GM19397 (cell line): ENCODE measurements around the gene RAVER2.

Source experiments
- ATAC-seq: cut with Tn5 transposase; IDR thresholded peaks from one replicate; pipeline ENCODE4 v1.9.1; 2021; ENCODE audit warnings: mild to moderate bottlenecking, moderate library complexity; ENCODE audit not compliant: unreplicated experiment

The RAVER2 gene

DNA sequence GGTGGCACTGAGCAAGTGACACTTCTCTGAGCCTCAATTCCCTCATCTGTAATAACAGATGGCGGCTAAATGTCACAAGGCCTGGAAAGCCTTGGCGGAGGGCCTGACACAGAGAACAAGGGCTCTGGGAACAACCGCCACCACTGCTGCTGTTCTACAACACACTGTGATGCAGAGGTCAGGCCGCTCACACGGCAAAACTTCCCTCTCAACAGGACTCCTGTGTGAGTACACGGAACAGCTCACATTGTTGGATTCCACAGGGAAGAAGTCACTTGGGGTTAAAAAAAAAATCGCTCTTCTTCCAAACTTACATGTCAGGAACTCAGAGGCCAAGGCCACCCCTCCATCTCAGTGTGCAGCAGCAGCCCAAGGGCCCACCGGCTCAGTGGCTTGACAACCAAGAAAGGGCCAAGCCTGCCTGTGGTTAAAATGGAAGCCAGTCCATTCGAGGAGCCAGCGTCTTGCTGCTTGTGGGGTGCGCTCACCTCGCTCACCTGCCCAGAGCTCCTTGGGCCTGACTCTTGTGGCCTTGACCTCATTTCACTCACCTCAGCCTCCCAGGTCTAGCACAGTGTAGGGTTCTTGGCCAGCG is 101.1 kb downstream of the RAVER2 start:
- no peak for ATAC-seq

DNA sequence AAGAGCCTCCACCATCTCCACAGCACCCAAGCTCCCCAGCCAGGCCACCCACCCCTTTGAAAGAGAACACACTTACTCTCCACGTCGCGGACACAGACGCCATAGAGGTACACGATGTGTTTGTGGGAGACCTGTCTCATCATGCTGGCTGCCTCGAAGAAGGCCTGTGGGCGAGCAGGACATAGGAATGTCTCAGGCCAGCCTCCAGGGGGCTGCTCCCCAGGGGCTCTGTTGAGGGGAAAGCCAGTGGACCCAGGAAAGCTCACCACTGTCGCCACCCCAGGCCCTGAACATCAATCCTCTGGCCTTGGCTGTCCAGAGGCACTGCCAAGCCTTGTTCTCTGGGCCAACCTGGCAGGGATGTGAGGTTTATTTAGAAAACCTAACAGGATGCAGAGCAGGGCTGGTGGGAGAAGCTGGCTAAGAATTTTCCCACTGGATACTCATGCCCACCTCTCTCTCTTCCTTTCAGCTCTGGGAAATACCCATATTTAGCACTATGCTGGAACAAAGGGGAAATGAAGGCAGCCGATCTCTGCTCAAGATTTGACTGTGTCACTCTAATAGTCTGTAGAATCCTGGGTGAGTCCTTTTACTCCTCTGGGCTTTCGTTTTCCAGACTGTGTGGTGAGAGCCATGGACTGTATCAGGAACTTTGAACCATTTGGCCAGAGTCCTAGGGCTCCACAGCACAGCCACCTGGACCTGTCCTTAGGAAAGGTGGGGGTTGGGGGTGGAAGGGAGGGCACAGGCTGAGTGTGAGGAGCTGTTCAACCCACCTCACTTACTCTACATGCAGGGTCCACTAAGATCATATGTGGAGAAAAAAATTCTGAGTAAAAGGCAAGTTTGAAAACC is 101.9 kb downstream of the RAVER2 start:
- ATAC-seq: no peak

DNA sequence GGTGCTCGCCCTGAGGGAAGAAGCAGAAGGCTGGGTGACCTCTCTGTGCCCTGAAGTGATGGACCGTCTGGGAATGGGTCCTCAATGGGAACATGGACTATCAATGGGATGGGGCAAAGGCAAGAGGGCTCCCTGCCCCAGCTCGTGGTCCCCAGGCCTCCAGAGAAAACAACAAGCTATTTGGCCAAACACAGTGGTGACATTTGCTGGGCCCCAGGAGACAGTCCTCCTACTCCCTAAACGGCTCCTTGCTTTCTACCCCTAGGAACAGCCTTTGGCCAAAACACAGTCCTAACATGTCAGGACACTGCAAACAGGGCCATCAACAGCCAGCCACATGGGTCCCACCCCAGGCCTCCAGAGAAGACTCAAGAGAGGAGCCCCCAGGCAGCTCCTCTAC is 102.8 kb downstream of the RAVER2 start:
- ATAC-seq: no peak

DNA sequence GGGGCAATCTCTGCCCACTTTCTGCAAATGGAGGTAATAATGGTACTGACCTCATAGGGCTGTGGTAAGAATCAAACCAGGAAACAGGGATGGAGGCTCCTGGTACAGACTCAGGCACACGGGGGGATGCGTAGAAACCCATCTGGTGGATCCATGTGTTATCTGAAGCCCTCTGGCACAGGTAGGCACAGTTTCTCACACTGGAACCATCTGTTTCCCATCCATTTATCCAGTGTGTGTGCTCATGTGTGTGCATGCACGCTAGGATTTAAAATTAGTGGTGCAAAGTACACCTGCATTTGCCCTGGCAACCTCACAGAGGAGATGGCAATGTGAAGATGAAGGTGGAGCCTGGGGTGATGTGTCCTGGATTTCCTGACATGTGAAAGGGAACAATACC is 103.3 kb downstream of the RAVER2 start:
- no peak for ATAC-seq

DNA sequence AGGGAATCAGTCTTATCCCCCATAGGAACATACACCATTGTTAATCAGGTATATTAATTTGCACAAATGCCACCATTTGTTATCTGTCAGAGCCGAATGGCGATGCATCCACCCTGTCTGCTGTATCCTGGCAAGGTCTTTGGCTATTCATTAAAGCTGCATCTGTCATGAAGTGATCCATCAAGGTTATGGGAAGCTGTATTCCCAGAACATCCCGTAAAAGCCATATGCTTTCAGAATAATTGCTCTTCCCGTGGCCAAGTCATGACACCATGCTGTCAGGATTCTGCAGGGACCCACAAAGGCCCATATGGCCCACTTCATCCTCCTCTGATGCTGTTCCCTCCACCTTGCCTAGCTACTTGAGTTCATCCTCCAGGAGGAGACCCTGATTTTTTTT is 103.9 kb downstream of the RAVER2 start:
- no peak for ATAC-seq

DNA sequence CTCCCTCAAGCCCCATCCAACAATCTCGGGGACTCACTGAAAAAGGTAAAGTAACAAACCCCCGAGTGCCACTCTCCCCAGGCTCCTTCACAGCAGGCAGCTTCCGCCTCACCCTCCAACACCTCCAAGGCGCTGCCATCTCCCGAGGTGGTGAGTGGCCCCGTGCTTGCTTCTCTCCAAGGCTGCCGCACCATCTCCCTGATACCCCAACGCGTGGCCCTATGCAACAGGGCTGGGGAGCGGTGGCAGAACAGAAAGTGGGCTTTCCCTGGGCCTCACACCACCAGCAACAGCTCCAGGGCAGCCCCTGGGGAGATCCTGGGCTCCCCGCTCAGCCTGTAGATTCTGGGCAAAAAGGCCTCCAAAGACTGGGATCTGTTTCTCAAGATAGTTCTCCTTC is 105.1 kb downstream of the RAVER2 start:
- no peak for ATAC-seq

DNA sequence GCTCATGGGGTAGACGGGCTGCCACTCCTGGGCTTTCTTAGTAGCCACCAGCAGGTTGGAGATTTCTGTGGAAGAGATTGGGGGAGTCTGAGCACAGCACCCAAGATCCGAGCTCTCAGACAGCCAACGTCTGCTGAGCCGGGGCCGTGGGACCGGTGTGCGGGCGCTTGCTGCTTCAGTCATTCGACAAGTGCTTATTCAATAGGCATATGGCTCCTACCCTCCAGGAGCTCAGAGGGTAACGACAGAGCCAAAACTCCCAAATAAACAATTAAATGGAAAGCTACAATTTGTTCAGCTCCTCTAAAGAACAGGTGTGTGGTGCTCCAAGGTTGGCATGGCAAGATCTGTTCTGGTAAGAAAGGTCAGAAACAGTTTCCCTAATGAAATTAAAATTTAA is 106.0 kb downstream of the RAVER2 start:
- ATAC-seq: no peak

DNA sequence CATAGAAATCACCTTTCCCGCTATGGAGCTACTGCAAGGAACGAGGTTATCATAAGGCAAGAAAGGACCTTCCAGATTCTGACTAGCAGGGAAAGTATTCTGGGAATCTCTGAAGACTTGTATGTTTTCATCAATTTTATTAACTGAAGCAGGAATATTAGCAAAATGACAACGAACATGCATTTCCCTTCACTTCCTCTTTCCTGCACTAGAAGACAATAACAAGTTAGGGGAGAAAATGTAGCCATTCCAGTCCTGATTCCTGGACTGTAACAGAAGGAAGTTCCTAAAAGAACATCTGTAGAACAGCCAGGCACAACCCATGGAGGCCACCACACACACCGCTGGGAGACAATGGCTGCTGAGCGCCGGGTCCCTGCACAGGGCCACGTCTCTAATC is 106.8 kb downstream of the RAVER2 start:
- ATAC-seq: no peak

DNA sequence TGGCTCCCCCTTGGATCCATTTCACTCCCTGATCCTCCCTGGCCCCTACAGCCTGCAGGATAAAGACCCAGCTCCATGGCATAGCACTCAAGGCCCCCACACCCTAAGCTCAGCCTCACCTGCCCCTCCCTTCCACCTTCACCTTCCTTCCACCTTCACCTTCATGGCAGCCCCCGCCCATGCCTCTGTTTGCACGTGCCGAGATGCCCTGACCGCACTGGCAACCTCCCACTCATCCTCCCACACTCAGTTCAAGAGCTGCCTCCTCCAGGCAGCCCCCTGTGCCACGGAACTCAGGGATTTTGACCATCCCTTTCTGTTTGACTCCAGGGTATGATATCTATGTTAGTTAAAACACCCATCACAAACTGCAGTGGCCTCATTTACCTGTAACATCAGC is 109.8 kb downstream of the RAVER2 start:
- ATAC-seq: no peak

DNA sequence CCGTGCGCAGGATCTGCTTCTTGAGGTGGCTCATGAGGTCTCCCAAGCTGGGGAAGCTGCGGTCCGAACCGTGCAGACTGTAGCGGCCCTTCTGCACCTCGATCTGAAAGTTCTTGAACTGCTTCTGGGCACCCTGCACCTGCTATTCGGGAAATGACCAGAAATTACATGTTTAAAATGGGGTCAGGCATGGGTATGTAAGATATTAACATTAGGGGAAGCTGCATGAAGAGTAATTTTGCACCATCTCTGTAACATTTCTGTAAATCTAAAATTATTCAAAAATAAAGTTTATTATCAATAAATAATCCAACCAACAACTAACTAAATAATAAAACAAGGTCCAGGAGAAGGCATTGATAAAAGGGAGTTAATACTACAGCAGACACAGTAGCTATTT is 110.7 kb downstream of the RAVER2 start:
- ATAC-seq: no peak

DNA sequence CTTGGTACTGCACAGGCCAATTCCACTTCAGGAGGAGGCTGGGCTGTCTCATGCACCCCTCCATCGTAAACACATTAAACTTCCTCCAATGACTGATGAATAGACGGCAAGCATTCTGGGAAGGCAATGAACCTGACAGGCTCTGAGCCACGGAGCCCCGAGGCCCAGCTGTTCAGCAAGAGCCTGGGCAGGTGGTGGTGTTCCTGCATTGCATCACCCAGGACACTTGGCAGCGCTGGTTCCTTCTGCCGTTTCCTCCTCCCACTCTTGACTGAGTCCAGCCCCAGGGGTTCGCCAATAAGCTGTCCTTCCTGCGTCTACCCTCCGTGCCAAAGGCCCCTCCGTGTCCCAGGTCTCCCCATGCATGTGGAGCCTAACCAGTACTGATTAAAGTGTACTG is 111.7 kb downstream of the RAVER2 start:
- no peak for ATAC-seq

DNA sequence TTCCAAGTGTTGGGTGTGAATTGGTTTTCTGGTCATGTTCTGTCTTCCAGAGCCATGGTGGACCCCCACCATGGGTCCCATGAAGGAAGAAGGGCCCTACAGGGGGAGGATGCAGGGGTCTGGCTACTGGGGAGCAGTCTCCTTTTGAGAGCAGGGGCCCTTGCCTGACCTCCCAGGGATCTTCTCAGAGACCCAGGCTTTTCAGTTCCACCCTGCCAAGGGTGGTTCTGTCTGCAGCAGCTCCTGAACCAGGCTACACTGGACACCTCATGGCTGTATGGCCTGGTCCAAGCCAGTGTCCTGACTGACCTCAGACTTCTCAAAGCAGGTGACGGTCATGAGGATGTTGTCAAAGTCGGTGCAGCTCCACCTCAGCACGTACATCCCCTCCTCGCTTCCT is 112.5 kb downstream of the RAVER2 start:
- no peak for ATAC-seq

DNA sequence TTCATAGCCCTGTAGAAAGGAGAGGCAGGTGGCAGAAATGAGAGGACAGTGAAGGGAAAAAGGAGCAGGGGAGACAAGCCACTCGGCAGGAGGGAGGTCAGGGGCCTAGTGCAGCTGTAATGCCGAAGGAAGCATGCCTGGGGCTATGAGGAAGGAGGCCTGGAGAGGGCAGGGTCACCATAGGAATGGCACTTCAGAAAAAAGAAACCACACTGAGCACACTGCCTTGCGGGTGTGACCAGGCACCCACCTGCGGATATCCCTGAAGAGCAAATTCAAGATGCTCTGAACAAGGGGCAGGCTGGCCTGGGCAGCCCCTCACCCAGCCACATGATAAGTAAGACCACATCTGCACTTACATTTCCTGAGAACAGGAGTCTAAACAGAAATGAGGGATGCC is 116.7 kb downstream of the RAVER2 start:
- ATAC-seq: no peak

DNA sequence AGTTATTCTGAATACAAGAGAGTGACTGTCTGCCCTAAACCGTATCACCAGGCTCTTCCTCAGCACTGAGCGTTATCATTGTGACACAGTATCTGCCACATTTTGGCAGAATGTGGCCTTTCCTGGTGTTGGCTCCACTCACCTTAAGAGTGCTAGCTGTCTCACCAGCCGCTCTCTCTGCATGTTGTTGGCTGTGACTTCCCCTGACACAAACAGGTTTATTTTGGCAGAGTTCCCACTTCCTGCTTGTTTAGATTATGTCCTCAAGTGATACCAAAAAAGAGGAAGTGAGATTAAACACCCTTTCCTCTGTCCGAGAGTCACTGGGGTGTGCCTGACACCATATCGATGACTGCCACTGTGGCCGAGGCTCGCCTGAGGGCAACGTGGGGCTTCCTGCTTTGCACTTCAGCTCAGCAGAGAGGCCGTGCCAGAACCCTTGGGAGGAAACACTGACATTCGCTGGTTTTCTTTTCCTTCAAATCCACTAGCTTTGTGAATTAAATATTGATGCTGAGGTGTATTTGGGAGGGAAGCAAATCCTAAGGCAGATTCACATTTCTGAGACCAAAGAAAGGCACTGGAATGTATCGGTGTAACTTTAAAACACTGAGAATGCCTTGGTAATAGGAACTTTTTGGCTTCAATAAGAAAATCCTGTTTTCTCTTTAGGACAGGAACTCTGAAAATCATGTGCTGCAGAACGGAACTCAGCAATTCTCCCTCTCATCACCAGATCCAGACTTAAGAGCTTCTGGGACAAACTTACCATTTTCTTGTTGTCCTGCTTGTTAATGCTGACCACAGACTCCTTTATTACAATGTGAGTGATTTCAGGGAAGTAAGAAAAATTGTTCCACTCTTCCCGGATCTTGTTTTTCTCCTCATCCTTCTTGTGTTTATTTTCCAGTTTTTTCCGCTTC is 119.4 kb downstream of the RAVER2 start:
- peak; percentile 99 for ATAC-seq

DNA sequence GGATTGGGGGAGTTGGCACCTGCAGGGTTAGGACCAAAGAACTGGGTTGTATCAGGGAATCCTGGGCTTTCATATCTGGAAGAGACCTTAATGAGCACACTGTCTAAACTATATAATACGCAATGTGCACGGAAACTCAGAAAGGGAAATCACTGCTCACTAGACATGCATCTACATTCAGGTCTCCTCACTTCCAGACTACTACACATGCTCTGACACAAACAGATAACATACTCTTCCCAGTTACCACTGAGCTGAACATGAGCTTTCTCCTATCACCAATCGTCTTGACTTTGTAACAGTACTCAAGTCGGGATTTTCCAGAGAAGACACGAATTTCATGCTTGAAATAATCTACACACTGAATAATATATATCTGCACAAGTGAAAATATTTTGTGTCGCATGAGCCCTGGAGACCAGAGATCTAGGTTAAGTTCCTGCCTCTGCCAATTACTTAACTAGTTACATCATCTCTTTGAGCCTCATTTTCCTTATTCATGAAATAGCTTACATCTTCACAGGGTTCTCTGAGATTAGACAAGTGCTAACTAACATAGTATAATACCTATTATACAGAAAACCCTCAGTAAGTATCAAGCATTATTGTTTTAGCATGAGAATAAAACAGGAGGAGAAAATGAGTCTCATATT is 120.4 kb downstream of the RAVER2 start:
- ATAC-seq: no peak

DNA sequence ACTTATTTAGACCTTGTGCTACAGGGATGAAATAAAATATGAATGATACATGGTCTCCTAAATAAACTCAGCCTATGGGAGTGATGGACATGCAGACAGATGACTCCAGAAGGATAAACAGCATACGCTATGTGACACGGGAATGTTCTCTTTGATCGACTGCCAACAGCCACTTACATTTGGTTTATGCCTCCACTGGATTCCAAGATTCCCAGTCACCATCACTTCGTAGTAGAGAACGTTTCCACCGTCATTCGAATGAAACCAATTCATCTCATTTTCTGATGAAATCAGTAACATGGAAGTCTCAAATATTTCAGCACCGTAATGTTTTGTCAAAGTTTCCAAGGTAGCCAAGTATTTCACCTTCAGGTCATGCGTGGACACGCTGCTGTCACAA is 121.8 kb downstream of the RAVER2 start:
- ATAC-seq: no peak

DNA sequence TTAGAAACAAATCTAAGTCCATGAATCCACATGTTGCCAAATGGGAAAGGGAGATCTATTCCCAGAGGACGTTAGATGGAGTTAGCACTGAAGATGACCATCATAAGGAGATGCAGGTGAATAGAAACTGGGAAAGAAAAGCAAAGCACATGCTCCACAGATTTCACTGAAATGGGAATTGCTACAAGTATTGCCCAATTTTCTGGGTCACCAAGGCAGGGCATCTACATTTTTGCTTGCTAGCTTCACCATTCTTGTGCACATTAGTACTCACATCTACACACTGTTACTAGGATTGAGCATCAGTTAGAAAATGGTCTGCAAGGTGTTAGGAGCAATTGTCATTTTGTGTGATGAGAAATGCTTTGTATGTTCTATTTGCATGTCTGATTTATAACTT is 122.4 kb downstream of the RAVER2 start:
- no peak for ATAC-seq

DNA sequence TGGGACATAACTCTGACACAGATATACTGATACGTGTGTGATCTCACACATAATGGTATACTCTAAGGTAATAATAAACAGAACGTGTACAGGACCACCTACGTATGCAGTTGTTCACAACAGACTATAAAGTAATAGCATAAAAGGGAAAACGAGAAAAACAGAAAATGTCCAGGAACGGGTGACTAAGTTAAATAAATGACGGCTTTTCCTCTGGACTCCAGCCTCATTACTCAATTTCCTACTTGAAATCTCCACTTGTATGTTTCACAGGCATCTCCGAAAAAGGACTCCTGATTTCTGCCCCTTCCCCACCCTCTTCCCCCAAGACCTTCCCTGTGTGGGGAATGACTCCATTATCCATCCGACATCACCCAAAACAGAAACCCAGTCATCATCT is 126.4 kb downstream of the RAVER2 start:
- ATAC-seq: no peak

DNA sequence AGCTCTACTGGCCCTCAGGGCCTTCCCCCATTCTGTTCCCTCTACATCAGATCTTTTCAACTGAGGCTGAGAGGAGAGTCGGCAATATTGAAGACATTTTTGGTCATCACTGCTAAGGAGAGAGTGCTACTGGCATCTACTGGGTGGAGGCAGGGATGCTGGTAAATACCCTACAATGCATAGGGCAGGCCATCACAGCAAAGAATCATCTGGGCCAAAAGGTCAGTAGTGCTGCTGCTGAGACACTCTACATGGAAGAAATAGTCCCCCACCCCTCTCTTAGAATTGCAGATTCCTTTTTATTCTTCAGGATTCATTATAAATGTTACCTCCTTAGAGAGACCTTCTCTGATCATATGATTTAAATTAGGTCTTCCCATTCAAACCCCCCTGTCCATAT is 127.2 kb downstream of the RAVER2 start:
- no peak for ATAC-seq

DNA sequence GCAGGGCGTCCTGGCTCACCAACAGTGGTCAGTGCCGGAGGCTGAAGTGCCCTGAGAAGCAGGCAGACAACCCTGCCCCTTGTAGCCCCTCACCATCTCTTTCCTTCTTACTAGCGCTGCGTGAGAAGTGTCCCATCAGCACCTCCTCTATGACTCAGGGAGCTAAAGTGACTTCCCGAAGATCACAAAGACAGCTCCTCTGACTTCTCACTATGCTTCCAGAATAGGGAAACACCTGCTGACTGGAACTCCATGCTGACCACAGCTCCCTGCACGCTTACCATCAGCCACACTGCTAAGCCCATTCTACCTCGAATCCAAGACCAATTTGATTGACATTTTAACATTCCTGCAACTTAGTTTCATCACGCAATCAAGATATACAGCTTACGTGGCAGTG is 128.7 kb downstream of the RAVER2 start:
- no peak for ATAC-seq

DNA sequence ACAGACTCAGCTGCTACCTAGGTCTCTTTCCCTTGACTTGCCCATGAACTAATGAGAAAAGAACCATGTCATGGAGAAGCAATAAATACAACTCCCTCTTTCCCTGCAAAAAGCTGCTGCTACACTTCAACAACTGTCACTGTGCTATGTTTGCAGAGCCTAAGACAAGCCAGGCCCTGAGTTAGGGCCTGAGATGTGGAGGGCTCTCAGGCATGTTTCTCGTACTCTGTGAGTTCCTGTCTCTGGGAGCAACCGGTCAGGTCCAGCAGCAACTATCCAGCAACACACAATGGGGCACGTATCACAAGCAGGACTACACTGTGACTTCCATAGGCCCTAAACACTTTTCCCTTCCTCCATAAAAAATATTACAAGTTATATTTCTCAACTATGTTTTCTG is 129.8 kb downstream of the RAVER2 start:
- no peak for ATAC-seq
